Neural progenitor cell (in vitro differentiated cells): ENCODE results near the gene CHST15. TPM values are rescaled to one million over a fixed set of nuclear protein-coding genes. Genes with fewer than 3 reads are reported as not detected.

ENCODE experiments used
- DNase-seq: peaks from one replicate; pipeline ENCODE4 v3.0.0-alpha.2; 2016; ENCODE audit warnings: low spot score
- H2AFZ ChIP-seq: fragments of 200-600 bp; sonication (generic); replicated peaks from 2 replicates; pipeline ENCODE4 v1.6.1; 2016; ENCODE audit warnings: antibody characterized with exemption
- H3F3A ChIP-seq: fragments of 200-600 bp; sonication (generic); 2 replicates; pipeline ENCODE4 v1.6.1; 2016; ENCODE audit warnings: antibody characterized with exemption, low read depth
- H3K27ac ChIP-seq: fragments of 200-600 bp; sonication (generic); 2 replicates; pipeline ENCODE4 v1.5.1; 2016; ENCODE audit warnings: mild to moderate bottlenecking
- H3K27me3 ChIP-seq: fragments of 200-600 bp; sonication (generic); 2 replicates; pipeline ENCODE4 v1.6.1; 2016; ENCODE audit warnings: mild to moderate bottlenecking, moderate library complexity
- H3K36me3 ChIP-seq: fragments of 200-600 bp; sonication (generic); 2 replicates; pipeline ENCODE4 v1.5.1; 2016
- H3K4me1 ChIP-seq: fragments of 200-600 bp; sonication (generic); 2 replicates; pipeline ENCODE4 v1.6.1; 2016; ENCODE audit warnings: mixed run types
- H3K4me2 ChIP-seq: fragments of 200-600 bp; sonication (generic); 2 replicates; pipeline ENCODE4 v1.6.1; 2016
- H3K4me3 ChIP-seq: fragments of 200-600 bp; sonication (generic); 2 replicates; pipeline ENCODE4 v1.5.1; 2016
- H3K79me2 ChIP-seq: fragments of 200-600 bp; sonication (generic); 2 replicates; pipeline ENCODE4 v1.6.1; 2016; ENCODE audit warnings: low read depth
- H3K9ac ChIP-seq: fragments of 200-600 bp; sonication (generic); 2 replicates; pipeline ENCODE4 v1.6.1; 2016
- H3K9me3 ChIP-seq: fragments of 200-600 bp; sonication (generic); 2 replicates; pipeline ENCODE4 v1.5.1; 2016; ENCODE audit warnings: low read depth
- H4K20me1 ChIP-seq: fragments of 200-600 bp; sonication (generic); 2 replicates; pipeline ENCODE4 v1.6.1; 2016; ENCODE audit warnings: low read depth
- H3K27ac Mint-ChIP-seq: 3 replicates; pipeline ENCODE4 v1.8.0; 2021; ENCODE audit warnings: mixed read lengths
- H3K27me3 Mint-ChIP-seq: 2 replicates; pipeline ENCODE4 v1.8.0; 2022; ENCODE audit warnings: low read depth, mild to moderate bottlenecking, inconsistent platforms, moderate library complexity, mixed read lengths; ENCODE audit not compliant: insufficient read depth
- H3K36me3 Mint-ChIP-seq: 3 replicates; pipeline ENCODE4 v1.8.0; 2021; ENCODE audit warnings: mixed read lengths
- H3K4me1 Mint-ChIP-seq: 3 replicates; pipeline ENCODE4 v1.8.0; 2021; ENCODE audit warnings: mixed read lengths
- H3K4me3 Mint-ChIP-seq: 3 replicates; pipeline ENCODE4 v1.8.0; 2021; ENCODE audit warnings: mild to moderate bottlenecking, moderate library complexity, mixed read lengths
- H3K9me3 Mint-ChIP-seq: 3 replicates; pipeline ENCODE4 v1.8.0; 2020; ENCODE audit warnings: mixed read lengths
- EZH2 ChIP-seq: fragments of 200-600 bp; sonication (generic); IDR thresholded peaks from 2 replicates; pipeline ENCODE4 v1.6.1; 2017; ENCODE audit warnings: antibody characterized with exemption, mild to moderate bottlenecking, moderate library complexity
- EZH2phosphoT487 ChIP-seq: fragments of 200-600 bp; sonication (generic); IDR thresholded peaks from 2 replicates; pipeline ENCODE4 v1.6.1; 2017; ENCODE audit warnings: antibody characterized with exemption
- total RNA-seq: library from RNA; depleted of rRNA; stranded (reverse); fragments of >200 nt; gene quantifications from 2 replicates; pipeline ENCODE4 v1.2.3, GENCODE V29; 2015; ENCODE audit warnings: low replicate concordance
- TF ChIP-seq, protein P1 (sequence below): fragments of 200-600 bp; sonication (generic); IDR thresholded peaks from 2 replicates; pipeline ENCODE4 v1.5.1; 2017; ENCODE audit warnings: antibody characterized with exemption, mild to moderate bottlenecking

Gene CHST15
- total RNA-seq, 1 donor from 2014 or later, result 0.54 TPM

DNA sequence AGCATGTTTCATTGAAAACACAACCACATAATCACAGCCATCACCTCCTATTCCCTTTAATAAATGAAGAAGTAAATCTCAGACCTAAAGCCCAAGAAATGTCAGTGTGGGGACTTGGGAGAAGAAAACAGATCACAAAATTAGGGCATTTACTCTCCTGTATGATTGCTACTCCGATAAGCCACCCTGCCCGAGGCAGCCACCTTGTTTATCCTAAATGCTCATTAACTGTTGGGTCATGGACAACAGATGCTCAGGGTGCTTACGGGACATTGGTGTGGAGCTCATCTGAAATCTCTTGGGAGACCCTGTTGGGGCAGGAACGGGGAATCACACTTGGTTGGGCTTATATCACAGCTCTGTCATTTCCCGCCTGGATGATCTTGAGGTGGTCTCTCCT is 17.5 kb upstream of the CHST15 start:
- H3K4me1 ChIP-seq, result peaks cover 18% of the 10 kb centered on the region
- H2AFZ ChIP-seq, result no peak overlapping the region
- DNase-seq, result no peak
- H3K4me1 Mint-ChIP-seq, result peaks cover 25% of the 10 kb centered on the region
- H3F3A ChIP-seq, result no peaks in the 10 kb centered on the region
- no peak overlapping the region for H3K4me3 Mint-ChIP-seq
- no peaks in the 10 kb centered on the region for H4K20me1 ChIP-seq
- peaks cover 14% of the 10 kb centered on the region for H3K27me3 Mint-ChIP-seq
- H3K9ac ChIP-seq, result no peak overlapping the region
- H3K79me2 ChIP-seq, result no peaks in the 10 kb centered on the region
- peaks cover 3% of the 10 kb centered on the region for H3K9me3 Mint-ChIP-seq
- H3K9me3 ChIP-seq, result no peaks in the 10 kb centered on the region
- no peak overlapping the region for H3K4me2 ChIP-seq
- H3K36me3 ChIP-seq, result no peaks in the 10 kb centered on the region
- no peaks in the 10 kb centered on the region for H3K27me3 ChIP-seq
- H3K27ac ChIP-seq, result no peak overlapping the region
- H3K4me3 ChIP-seq, result no peak overlapping the region
- no peaks in the 10 kb centered on the region for H3K36me3 Mint-ChIP-seq
- TF ChIP-seq, protein P1, sequence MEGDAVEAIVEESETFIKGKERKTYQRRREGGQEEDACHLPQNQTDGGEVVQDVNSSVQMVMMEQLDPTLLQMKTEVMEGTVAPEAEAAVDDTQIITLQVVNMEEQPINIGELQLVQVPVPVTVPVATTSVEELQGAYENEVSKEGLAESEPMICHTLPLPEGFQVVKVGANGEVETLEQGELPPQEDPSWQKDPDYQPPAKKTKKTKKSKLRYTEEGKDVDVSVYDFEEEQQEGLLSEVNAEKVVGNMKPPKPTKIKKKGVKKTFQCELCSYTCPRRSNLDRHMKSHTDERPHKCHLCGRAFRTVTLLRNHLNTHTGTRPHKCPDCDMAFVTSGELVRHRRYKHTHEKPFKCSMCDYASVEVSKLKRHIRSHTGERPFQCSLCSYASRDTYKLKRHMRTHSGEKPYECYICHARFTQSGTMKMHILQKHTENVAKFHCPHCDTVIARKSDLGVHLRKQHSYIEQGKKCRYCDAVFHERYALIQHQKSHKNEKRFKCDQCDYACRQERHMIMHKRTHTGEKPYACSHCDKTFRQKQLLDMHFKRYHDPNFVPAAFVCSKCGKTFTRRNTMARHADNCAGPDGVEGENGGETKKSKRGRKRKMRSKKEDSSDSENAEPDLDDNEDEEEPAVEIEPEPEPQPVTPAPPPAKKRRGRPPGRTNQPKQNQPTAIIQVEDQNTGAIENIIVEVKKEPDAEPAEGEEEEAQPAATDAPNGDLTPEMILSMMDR, result no peak
- TF ChIP-seq EZH2phosphoT487, result no peak
- no peak for TF ChIP-seq EZH2
- no peak overlapping the region for H3K27ac Mint-ChIP-seq

DNA sequence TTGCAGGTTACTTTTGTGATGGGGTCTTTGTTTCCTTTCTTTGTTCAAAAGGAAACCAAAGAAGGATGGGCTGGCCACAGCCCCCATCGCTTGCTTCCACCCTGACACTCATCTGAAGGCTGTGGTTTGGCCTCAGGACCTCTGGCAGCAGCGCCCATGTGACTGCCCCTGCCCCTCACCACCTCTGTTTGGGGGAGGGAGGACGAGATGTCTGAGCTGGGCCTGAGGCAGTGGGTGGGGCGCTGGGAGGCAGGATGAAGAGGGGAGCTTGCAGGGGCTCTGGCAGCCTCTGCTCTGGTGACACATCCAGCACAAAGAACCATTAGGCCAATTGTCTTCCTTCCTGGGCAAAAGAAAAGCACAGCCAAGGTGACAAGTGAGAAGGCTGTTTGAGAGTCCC is 15.9 kb upstream of the CHST15 start:
- Histone ChIP-seq H3K9me3 (no peaks in the 10 kb centered on the region), H3K9ac (no peak overlapping the region), H3K4me1 (peaks cover 22% of the 10 kb centered on the region), H3K79me2 (no peaks in the 10 kb centered on the region), H4K20me1 (no peaks in the 10 kb centered on the region), H3K27me3 (no peaks in the 10 kb centered on the region), H3K4me3 (no peak overlapping the region), H3K36me3 (no peaks in the 10 kb centered on the region), H3F3A (no peaks in the 10 kb centered on the region), H2AFZ (no peak overlapping the region), H3K27ac (no peak overlapping the region), H3K4me2 (no peak overlapping the region)
- Mint-ChIP-seq H3K9me3 (peaks cover 3% of the 10 kb centered on the region), H3K36me3 (no peaks in the 10 kb centered on the region), H3K4me1 (peaks cover 35% of the 10 kb centered on the region), H3K27me3 (peaks cover 18% of the 10 kb centered on the region), H3K4me3 (no peak overlapping the region), H3K27ac (no peak overlapping the region)
- TF ChIP-seq EZH2 (no peak), EZH2phosphoT487 (no peak)
- TF ChIP-seq, protein P1, result no peak
- no peak for DNase-seq

DNA sequence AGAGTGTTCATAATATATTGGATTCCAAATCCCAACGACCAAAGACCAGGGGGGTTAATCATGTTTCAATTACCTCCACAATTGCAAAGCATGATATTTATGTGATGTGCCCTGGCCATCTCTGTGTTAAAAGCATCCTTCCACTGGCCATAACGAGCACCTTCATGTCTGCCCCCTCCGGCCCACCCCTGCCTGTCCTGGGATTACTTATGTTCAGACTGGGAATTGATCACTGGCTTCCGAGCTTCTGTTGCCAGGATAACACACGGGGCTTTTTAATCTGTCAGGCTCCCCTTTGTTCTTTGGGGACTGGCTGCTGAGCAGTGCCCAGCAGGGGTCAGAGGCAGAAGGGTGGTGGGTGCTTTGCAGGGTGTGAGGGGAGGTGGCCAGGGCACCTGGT is 13.7 kb upstream of the CHST15 start:
- Histone ChIP-seq H3K79me2 (no peaks in the 10 kb centered on the region), H2AFZ (no peak overlapping the region), H3K9me3 (no peaks in the 10 kb centered on the region), H3F3A (no peaks in the 10 kb centered on the region), H3K36me3 (no peaks in the 10 kb centered on the region), H3K4me2 (peak overlapping the region; percentile 9), H3K9ac (no peak overlapping the region), H4K20me1 (no peaks in the 10 kb centered on the region), H3K27ac (no peak overlapping the region), H3K27me3 (no peaks in the 10 kb centered on the region), H3K4me3 (no peak overlapping the region), H3K4me1 (peaks cover 22% of the 10 kb centered on the region)
- no peaks in the 10 kb centered on the region for H3K36me3 Mint-ChIP-seq
- H3K9me3 Mint-ChIP-seq, result peaks cover 6% of the 10 kb centered on the region
- peaks cover 22% of the 10 kb centered on the region for H3K27me3 Mint-ChIP-seq
- peaks cover 37% of the 10 kb centered on the region for H3K4me1 Mint-ChIP-seq
- TF ChIP-seq, protein P1, result no peak
- no peak for TF ChIP-seq EZH2
- no peak for TF ChIP-seq EZH2phosphoT487
- H3K27ac Mint-ChIP-seq, result no peak overlapping the region
- no peak overlapping the region for H3K4me3 Mint-ChIP-seq
- DNase-seq, result peak; percentile 20
